Mesodermal cell (in vitro differentiated cells): Measurements from ENCODE around the gene TUG1.

Source experiments
- H3K27ac ChIP-seq: 2 replicates; pipeline ENCODE4 v1.7.0; 2013; ENCODE audit warnings: mild to moderate bottlenecking, low read depth, low read length, moderate library complexity; ENCODE audit not compliant: severe bottlenecking
- H3K36me3 ChIP-seq: 2 replicates; pipeline ENCODE4 v1.7.1; 2013; ENCODE audit warnings: mild to moderate bottlenecking, low read length, moderate library complexity; ENCODE audit not compliant: control insufficient read depth, insufficient read depth
- H3K4me1 ChIP-seq: one replicate; pipeline ENCODE4 v1.7.1; 2013; ENCODE audit warnings: mild to moderate bottlenecking, low read length; ENCODE audit not compliant: insufficient read depth, control insufficient read depth, poor library complexity, severe bottlenecking
- H3K4me3 ChIP-seq: 2 replicates; pipeline ENCODE4 v1.7.0; 2013; ENCODE audit warnings: low read length, control low read depth, mild to moderate bottlenecking; ENCODE audit not compliant: insufficient read depth, poor library complexity, severe bottlenecking; ENCODE audit errors: extremely low read depth
- H3K9me3 ChIP-seq: 2 replicates; pipeline ENCODE4 v1.7.1; 2013; ENCODE audit warnings: mild to moderate bottlenecking, low read length, moderate library complexity; ENCODE audit not compliant: control insufficient read depth
- WGBS, 2 experiments: methylation state at CpG; one replicate each; pipeline ENCODE4 v1.1.5; 2013; ENCODE audit warnings: missing lambda C conversion rate in 2 of 2; ENCODE audit not compliant: insufficient coverage in 2 of 2; 5-methylcytosine and 5-hydroxymethylcytosine counted together

TUG1 gene

DNA sequence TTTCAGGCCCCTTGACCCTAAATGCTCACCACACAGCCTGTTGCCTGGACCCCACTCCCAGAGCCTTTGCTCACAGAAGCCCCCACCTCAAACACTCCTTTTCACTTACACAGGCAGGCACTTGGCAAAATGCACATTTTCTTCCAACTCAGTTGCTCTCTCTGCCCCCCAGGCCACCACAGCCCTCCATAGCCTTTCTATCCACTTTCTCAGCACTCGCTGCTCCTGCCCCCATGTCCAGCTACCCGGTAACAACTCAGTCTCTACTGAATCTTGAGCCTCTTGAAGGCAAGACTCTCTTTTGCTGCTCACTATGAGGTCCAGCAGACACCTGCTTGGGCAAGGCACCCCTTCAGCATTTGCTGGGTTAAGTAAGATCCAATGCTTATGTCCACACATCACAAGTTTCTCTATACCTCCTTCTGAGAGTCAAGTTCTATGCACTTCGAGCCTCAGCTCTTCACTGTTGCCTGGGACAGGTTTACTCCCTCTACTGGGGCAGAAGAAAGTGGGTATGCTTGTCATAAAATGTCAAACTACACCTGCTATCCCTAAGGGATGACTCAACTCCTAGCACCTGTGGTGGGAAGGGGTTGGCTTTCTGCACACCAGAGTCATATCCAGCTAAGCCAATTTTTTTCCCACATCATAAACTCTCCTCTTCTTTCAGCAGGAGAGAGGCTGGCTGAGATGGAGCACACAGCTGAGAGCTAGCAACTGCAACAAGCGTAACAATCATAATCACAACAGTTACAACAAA is 37.3 kb upstream of the TUG1 start:
- peaks cover 92% of the 10 kb centered on the region for H3K36me3 ChIP-seq
- 89 to 100% methylated on average over 2 of the region's 4 CpGs for WGBS, 2 experiments

DNA sequence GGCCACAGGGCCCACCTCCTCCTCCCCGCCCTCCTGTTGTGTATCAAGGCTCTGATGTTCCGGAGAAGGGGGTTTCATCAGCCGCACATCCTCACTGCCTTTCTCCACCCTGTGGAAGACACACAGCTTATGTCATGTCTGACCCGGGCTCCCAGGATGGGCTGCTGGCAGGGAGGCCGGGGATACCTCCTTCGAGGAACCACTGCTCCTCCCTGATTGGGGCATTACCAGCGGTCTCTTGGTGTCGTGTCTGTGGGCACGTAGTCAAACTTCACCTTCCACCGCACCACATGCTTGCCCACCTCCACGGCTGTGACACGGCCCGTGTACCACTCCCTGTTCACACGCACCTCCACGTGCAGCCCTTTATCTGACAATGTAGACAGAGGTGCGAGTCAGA is 36.4 kb upstream of the TUG1 start:
- no peaks in the 10 kb centered on the region for H3K9me3 ChIP-seq
- no peak overlapping the region for H3K4me3 ChIP-seq
- no peaks in the 10 kb centered on the region for H3K4me1 ChIP-seq
- no peak overlapping the region for H3K27ac ChIP-seq
- 94 to 99% methylated on average over 16 of the region's 16 CpGs for WGBS, 2 experiments
- peaks cover 92% of the 10 kb centered on the region for H3K36me3 ChIP-seq

More for the DNA sequence above, 37.3 kb upstream of the TUG1 start:
- H3K4me3 ChIP-seq: no peak overlapping the region
- H3K27ac ChIP-seq: no peak overlapping the region
- no peaks in the 10 kb centered on the region for H3K4me1 ChIP-seq
- no peaks in the 10 kb centered on the region for H3K9me3 ChIP-seq

GRCh38 chr22:30933457-30933856 is 35.6 kb upstream of the TUG1 start:
- Histone ChIP-seq H3K4me3 (no peak overlapping the region), H3K9me3 (no peaks in the 10 kb centered on the region), H3K27ac (no peak overlapping the region), H3K36me3 (peaks cover 92% of the 10 kb centered on the region), H3K4me1 (no peaks in the 10 kb centered on the region)
- WGBS, 2 experiments: 96 to 100% methylated on average over 4 to 5 of the region's 7 CpGs

GRCh38 chr22:30934053-30934452 is 35.0 kb upstream of the TUG1 start:
- no peaks in the 10 kb centered on the region for H3K9me3 ChIP-seq
- H3K4me1 ChIP-seq: no peaks in the 10 kb centered on the region
- peaks cover 92% of the 10 kb centered on the region for H3K36me3 ChIP-seq
- WGBS, 2 experiments: 96% methylated on average over 4 to 7 of the region's 8 CpGs
- no peak overlapping the region for H3K4me3 ChIP-seq
- no peak overlapping the region for H3K27ac ChIP-seq

- Histone ChIP-seq H3K27ac (no peak overlapping the region), H3K36me3 (peaks cover 98% of the 10 kb centered on the region), H3K9me3 (no peaks in the 10 kb centered on the region), H3K4me1 (no peaks in the 10 kb centered on the region), H3K4me3 (no peak overlapping the region)
- 89 to 98% methylated on average over 7 of the region's 7 CpGs for WGBS, 2 experiments
Measured at GRCh38 chr22:30940685-30941362, 28.2 kb upstream of the TUG1 start.

DNA sequence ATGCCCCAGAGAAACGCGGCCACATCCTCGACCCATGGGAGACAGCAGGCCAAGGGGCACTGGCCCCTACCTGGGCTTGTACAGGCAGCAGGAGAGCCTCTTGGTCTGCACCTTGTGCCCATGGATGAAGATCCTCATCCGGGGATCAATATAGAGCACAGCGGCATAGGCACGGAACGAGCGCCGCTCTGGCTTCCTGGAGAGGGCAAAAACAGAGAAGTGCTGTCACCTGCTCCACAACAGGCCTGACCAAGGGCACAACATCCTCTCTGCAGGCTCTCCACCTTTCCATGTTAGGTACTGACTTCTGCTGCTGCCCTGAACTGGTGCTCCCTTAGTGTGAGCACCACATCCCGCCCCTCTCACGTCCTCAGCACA is 27.7 kb upstream of the TUG1 start:
- H3K36me3 ChIP-seq: peaks cover 100% of the 10 kb centered on the region
- no peaks in the 10 kb centered on the region for H3K9me3 ChIP-seq
- H3K4me1 ChIP-seq: no peaks in the 10 kb centered on the region
- no peak overlapping the region for H3K4me3 ChIP-seq
- 98% methylated on average over 9 of the region's 11 CpGs for WGBS, 2 experiments
- H3K27ac ChIP-seq: no peak overlapping the region

- WGBS, 2 experiments: 92 to 100% methylated on average over 2 to 3 of the region's 3 CpGs
- H3K9me3 ChIP-seq: no peaks in the 10 kb centered on the region
- H3K4me1 ChIP-seq: no peaks in the 10 kb centered on the region
- no peak overlapping the region for H3K4me3 ChIP-seq
- H3K27ac ChIP-seq: no peak overlapping the region
- peaks cover 100% of the 10 kb centered on the region for H3K36me3 ChIP-seq
Measured at GRCh38 chr22:30943368-30943767, 25.7 kb upstream of the TUG1 start.

GRCh38 chr22:30944986-30945385 is 24.1 kb upstream of the TUG1 start:
- Histone ChIP-seq H3K36me3 (peaks cover 100% of the 10 kb centered on the region), H3K4me1 (no peaks in the 10 kb centered on the region), H3K9me3 (no peaks in the 10 kb centered on the region), H3K4me3 (no peak overlapping the region), H3K27ac (no peak overlapping the region)
- 96 to 97% methylated on average over 4 of the region's 4 CpGs for WGBS, 2 experiments

GRCh38 chr22:30945653-30946052 is 23.4 kb upstream of the TUG1 start:
- Histone ChIP-seq H3K9me3 (no peaks in the 10 kb centered on the region), H3K36me3 (peaks cover 100% of the 10 kb centered on the region), H3K4me1 (no peaks in the 10 kb centered on the region), H3K27ac (no peak overlapping the region), H3K4me3 (no peak overlapping the region)
- WGBS, 2 experiments: 88 to 100% methylated on average over 2 of the region's 2 CpGs

- no peak overlapping the region for H3K27ac ChIP-seq
- H3K4me3 ChIP-seq: no peak overlapping the region
- peaks cover 100% of the 10 kb centered on the region for H3K36me3 ChIP-seq
- H3K9me3 ChIP-seq: no peaks in the 10 kb centered on the region
- 87 to 90% methylated on average over 6 to 7 of the region's 7 CpGs for WGBS, 2 experiments
- no peaks in the 10 kb centered on the region for H3K4me1 ChIP-seq
Measured at GRCh38 chr22:30946354-30946753, 22.7 kb upstream of the TUG1 start.

- no peak overlapping the region for H3K27ac ChIP-seq
Measured at GRCh38 chr22:30947173-30947815, 21.8 kb upstream of the TUG1 start.

More at GRCh38 chr22:30947173-30947815, 21.8 kb upstream of the TUG1 start:
- Histone ChIP-seq H3K9me3 (no peaks in the 10 kb centered on the region), H3K36me3 (peaks cover 100% of the 10 kb centered on the region), H3K4me1 (no peaks in the 10 kb centered on the region), H3K4me3 (no peak overlapping the region)
- WGBS, 2 experiments: 63 to 81% methylated on average over 3 to 4 of the region's 5 CpGs
